ES-I3 (cell line): Measurements from ENCODE around the gene APBB2.

Experiments used
- H3K36me3 ChIP-seq: 2 replicates; pipeline ENCODE4 v1.6.1; 2013; ENCODE audit warnings: mild to moderate bottlenecking, low read length, control low read depth, moderate library complexity; ENCODE audit not compliant: insufficient read depth
- H3K4me1 ChIP-seq: 2 replicates; pipeline ENCODE4 v1.6.1; 2013; ENCODE audit warnings: mild to moderate bottlenecking, control low read depth, low read length; ENCODE audit not compliant: insufficient read depth
- H3K9ac ChIP-seq: 2 replicates; pipeline ENCODE4 v1.6.1; 2013; ENCODE audit warnings: low read depth, mild to moderate bottlenecking, low read length, moderate library complexity
- H3K9me3 ChIP-seq: 2 replicates; pipeline ENCODE4 v1.6.1; 2013; ENCODE audit warnings: mild to moderate bottlenecking, low read length, moderate library complexity; ENCODE audit not compliant: control insufficient read depth, insufficient read depth

APBB2 gene

GRCh38 chr4:40952217-40952616 is 262.1 kb downstream of the APBB2 start:
- H3K9me3 ChIP-seq = no peaks in the 10 kb centered on the region

GRCh38 chr4:40951026-40951425 is 263.3 kb downstream of the APBB2 start:
- Histone ChIP-seq H3K4me1 (peaks cover 11% of the 10 kb centered on the region), H3K9me3 (no peaks in the 10 kb centered on the region), H3K9ac (no peak overlapping the region), H3K36me3 (no peaks in the 10 kb centered on the region)

More at GRCh38 chr4:40952217-40952616, 262.1 kb downstream of the APBB2 start:
- peaks cover 11% of the 10 kb centered on the region for H3K4me1 ChIP-seq
- H3K36me3 ChIP-seq = no peaks in the 10 kb centered on the region
- no peak overlapping the region for H3K9ac ChIP-seq

- Histone ChIP-seq H3K4me1 (peaks cover 10% of the 10 kb centered on the region), H3K36me3 (no peaks in the 10 kb centered on the region), H3K9ac (no peak overlapping the region; the same call in 1 of the 2 replicates), H3K9me3 (no peaks in the 10 kb centered on the region)
Observed at GRCh38 chr4:40949358-40950100, 264.8 kb downstream of the APBB2 start.

- no peaks in the 10 kb centered on the region for H3K36me3 ChIP-seq
- H3K9ac ChIP-seq = no peak overlapping the region
- no peaks in the 10 kb centered on the region for H3K9me3 ChIP-seq
- no peaks in the 10 kb centered on the region for H3K4me1 ChIP-seq
Observed at GRCh38 chr4:40948014-40948413, 266.3 kb downstream of the APBB2 start.

- no peak overlapping the region for H3K9ac ChIP-seq
- H3K4me1 ChIP-seq = no peaks in the 10 kb centered on the region
- no peaks in the 10 kb centered on the region for H3K36me3 ChIP-seq
- H3K9me3 ChIP-seq = no peaks in the 10 kb centered on the region
Observed at GRCh38 chr4:40946652-40947051, 267.7 kb downstream of the APBB2 start.

GRCh38 chr4:40940756-40941155 is 273.6 kb downstream of the APBB2 start:
- Histone ChIP-seq H3K36me3 (no peaks in the 10 kb centered on the region), H3K9ac (no peak overlapping the region), H3K9me3 (no peaks in the 10 kb centered on the region), H3K4me1 (no peaks in the 10 kb centered on the region)

- Histone ChIP-seq H3K9ac (no peak overlapping the region), H3K4me1 (no peaks in the 10 kb centered on the region), H3K9me3 (no peaks in the 10 kb centered on the region), H3K36me3 (no peaks in the 10 kb centered on the region)
Observed at GRCh38 chr4:40940317-40940741, 274.0 kb downstream of the APBB2 start.

- Histone ChIP-seq H3K9ac (no peak overlapping the region), H3K4me1 (0 out of 2 replicates have a peak, but pooled peaks cover 1% of the 10 kb centered on the region), H3K9me3 (no peaks in the 10 kb centered on the region), H3K36me3 (no peaks in the 10 kb centered on the region)
Observed at GRCh38 chr4:40939856-40940255, 274.5 kb downstream of the APBB2 start.

GRCh38 chr4:40938337-40938736 is 276.0 kb downstream of the APBB2 start:
- Histone ChIP-seq H3K36me3 (no peaks in the 10 kb centered on the region), H3K9ac (no peak overlapping the region), H3K9me3 (no peaks in the 10 kb centered on the region), H3K4me1 (0 out of 2 replicates have a peak, but pooled peaks cover 5% of the 10 kb centered on the region)

- Histone ChIP-seq H3K9me3 (no peaks in the 10 kb centered on the region), H3K4me1 (peaks cover 8% of the 10 kb centered on the region), H3K9ac (no peak overlapping the region), H3K36me3 (no peaks in the 10 kb centered on the region)
Observed at GRCh38 chr4:40937140-40937725, 277.1 kb downstream of the APBB2 start.

- Histone ChIP-seq H3K36me3 (no peaks in the 10 kb centered on the region), H3K9me3 (no peaks in the 10 kb centered on the region), H3K9ac (no peak overlapping the region), H3K4me1 (peaks cover 18% of the 10 kb centered on the region)
Observed at GRCh38 chr4:40934676-40935075, 279.7 kb downstream of the APBB2 start.

- no peaks in the 10 kb centered on the region for H3K36me3 ChIP-seq
- H3K9me3 ChIP-seq = no peaks in the 10 kb centered on the region
- H3K4me1 ChIP-seq = peaks cover 18% of the 10 kb centered on the region
- H3K9ac ChIP-seq = no peak overlapping the region
Observed at GRCh38 chr4:40933272-40934053, 280.9 kb downstream of the APBB2 start.

GRCh38 chr4:40931841-40932240 is 282.5 kb downstream of the APBB2 start:
- Histone ChIP-seq H3K9me3 (no peaks in the 10 kb centered on the region), H3K4me1 (peaks cover 23% of the 10 kb centered on the region), H3K9ac (no peak overlapping the region), H3K36me3 (no peaks in the 10 kb centered on the region)

- H3K36me3 ChIP-seq = no peaks in the 10 kb centered on the region
- no peak overlapping the region for H3K9ac ChIP-seq
- H3K4me1 ChIP-seq = peaks cover 23% of the 10 kb centered on the region
- H3K9me3 ChIP-seq = no peaks in the 10 kb centered on the region
Observed at GRCh38 chr4:40931238-40931637, 283.1 kb downstream of the APBB2 start.
